ENCODE results near the gene CRISPLD2. TPM values are rescaled to one million over a fixed set of nuclear protein-coding genes. Genes with fewer than 3 reads are reported as not detected.

The CRISPLD2 gene
- total RNA-seq, 1 donor from 2014 or later, result 17.8 TPM

DNA sequence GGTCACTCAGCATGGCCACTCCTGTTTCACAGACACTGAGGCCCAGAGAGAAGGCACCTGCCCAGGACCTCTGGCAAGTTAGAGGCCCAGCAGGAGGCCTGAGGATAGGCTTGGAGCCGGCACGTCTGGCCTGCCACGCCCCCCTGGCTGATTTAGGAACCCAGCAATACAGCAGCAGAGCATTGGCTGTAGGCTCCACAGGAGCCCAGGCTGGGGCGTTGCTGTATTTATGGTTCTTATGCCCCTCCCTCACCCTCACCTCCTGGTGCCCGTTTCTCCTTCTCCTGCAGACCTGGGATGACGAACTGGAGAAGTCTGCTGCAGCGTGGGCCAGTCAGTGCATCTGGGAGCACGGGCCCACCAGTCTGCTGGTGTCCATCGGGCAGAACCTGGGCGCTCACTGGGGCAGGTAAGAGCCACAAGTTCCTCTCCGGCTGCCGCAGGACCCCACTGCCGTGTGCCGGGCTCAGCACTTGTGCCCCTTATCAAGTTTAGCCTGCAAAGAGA is 25.8 kb downstream of the CRISPLD2 start:
- no peak overlapping the region for H3K4me3 Mint-ChIP-seq
- TF ChIP-seq, protein P1, sequence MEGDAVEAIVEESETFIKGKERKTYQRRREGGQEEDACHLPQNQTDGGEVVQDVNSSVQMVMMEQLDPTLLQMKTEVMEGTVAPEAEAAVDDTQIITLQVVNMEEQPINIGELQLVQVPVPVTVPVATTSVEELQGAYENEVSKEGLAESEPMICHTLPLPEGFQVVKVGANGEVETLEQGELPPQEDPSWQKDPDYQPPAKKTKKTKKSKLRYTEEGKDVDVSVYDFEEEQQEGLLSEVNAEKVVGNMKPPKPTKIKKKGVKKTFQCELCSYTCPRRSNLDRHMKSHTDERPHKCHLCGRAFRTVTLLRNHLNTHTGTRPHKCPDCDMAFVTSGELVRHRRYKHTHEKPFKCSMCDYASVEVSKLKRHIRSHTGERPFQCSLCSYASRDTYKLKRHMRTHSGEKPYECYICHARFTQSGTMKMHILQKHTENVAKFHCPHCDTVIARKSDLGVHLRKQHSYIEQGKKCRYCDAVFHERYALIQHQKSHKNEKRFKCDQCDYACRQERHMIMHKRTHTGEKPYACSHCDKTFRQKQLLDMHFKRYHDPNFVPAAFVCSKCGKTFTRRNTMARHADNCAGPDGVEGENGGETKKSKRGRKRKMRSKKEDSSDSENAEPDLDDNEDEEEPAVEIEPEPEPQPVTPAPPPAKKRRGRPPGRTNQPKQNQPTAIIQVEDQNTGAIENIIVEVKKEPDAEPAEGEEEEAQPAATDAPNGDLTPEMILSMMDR (conservative IDR thresholded peaks at IDR 0.05), result no peak
- peaks cover 31% of the 10 kb centered on the region for H3K4me1 Mint-ChIP-seq (ENCODE audit: unreplicated experiment)
- no peaks in the 10 kb centered on the region for H3K9me3 Mint-ChIP-seq
- peaks cover 7% of the 10 kb centered on the region for H3K36me3 Mint-ChIP-seq
- no peak for DNase-seq (ENCODE audit: extremely low spot score, unreplicated experiment)
- no peaks in the 10 kb centered on the region for H3K27me3 Mint-ChIP-seq
- no peak overlapping the region for H3K27ac Mint-ChIP-seq

DNA sequence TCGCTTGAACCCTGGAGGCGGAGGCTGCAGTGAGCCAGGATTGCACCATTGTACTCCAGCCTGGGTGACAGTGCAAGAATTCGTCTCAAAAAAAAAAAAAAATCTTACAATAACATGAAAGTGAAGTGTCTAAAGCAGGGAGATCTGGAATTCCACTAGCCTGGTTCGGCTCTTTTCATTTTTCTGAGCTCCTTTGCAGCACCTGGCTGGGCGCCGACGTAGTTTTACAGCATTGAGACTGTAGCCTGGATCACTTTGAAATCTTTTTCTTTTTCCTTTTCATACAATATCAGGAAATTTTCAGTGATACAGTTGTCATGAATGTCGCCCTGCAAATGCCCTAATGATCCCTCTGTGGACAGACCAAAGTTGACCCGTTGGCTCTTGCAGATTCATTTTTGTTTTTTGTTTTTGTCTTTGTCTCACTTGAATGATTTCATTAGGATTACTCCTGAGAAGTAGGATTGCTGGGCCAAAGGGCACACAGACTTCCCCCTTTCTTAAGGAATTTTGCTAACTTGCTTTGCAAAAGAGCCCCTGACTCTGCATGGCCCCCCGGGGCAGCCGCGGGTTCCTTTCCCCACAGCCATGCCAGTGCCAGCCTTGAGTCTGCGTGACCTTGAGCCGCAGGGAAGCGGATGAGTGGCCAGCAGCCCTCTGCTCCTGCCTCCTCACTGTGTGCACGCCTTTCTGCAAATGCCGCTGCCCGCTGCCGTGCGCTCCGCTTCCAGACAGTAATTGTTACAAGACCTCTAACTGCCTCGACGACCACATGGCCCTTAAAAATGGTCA is 28.0 kb downstream of the CRISPLD2 start:
- Mint-ChIP-seq H3K27me3 (no peaks in the 10 kb centered on the region), H3K27ac (no peak overlapping the region), H3K9me3 (no peaks in the 10 kb centered on the region), H3K4me3 (no peak overlapping the region), H3K36me3 (peaks cover 16% of the 10 kb centered on the region), H3K4me1 (ENCODE audit: unreplicated experiment) (peaks cover 33% of the 10 kb centered on the region)
- DNase-seq (ENCODE audit: extremely low spot score, unreplicated experiment), result no peak
- TF ChIP-seq, protein P1 (conservative IDR thresholded peaks at IDR 0.05), result no peak

DNA sequence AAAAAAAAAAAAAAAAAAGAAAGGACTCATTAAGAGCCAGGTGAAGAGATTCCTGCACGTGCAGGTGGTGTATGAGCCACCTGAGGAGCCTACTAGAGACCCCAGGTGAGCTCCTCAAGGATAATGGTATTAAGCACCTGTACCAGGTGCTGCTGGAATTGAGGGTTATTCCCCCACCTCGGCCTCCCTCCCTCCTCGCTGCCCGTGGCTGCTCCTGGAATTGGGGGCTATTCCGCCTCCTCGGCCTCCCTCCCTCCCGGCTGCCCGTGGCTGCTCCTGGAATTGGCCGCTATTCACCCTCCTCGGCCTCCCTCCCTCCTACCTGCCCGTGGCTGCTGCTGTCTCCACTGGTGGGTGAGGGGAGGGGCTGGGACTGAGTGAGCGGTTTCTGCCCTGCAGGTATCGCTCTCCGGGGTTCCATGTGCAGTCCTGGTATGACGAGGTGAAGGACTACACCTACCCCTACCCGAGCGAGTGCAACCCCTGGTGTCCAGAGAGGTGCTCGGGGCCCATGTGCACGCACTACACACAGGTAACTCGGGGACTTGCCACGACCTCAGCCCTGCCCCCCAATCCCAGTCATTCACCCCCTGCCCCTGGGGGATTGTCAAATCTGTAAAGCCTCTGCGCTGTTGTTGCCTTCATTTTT is 29.3 kb downstream of the CRISPLD2 start:
- Mint-ChIP-seq H3K27me3 (no peaks in the 10 kb centered on the region), H3K27ac (no peak overlapping the region), H3K4me3 (no peak overlapping the region), H3K4me1 (ENCODE audit: unreplicated experiment) (peaks cover 25% of the 10 kb centered on the region), H3K36me3 (peaks cover 16% of the 10 kb centered on the region), H3K9me3 (no peaks in the 10 kb centered on the region)
- TF ChIP-seq, protein P1 (conservative IDR thresholded peaks at IDR 0.05), result no peak
- DNase-seq (ENCODE audit: extremely low spot score, unreplicated experiment), result no peak

DNA sequence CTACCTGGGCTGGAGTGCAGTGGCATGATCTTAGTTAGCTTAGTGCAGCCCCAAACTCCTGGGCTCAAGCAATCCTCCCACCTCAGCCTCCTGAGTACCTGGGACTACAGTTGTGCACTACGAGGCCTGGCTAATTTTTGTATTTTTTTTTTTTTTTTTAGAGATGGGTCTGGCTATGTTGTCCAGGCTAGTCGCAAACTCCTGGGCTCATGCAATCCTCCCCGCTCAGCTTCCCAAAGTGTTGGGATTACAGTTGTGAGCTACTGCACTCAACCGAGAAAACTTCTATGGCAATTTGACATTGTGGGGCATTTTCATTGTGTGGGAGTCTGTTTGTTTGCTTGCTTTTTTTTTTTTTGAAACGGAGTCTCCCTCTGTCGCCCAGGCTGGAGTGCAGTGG is 30.0 kb downstream of the CRISPLD2 start:
- no peak for DNase-seq (ENCODE audit: extremely low spot score, unreplicated experiment)
- Mint-ChIP-seq H3K27me3 (no peaks in the 10 kb centered on the region), H3K27ac (no peak overlapping the region), H3K9me3 (no peaks in the 10 kb centered on the region), H3K36me3 (peaks cover 16% of the 10 kb centered on the region), H3K4me1 (ENCODE audit: unreplicated experiment) (peaks cover 20% of the 10 kb centered on the region), H3K4me3 (no peak overlapping the region)
- TF ChIP-seq, protein P1 (conservative IDR thresholded peaks at IDR 0.05), result no peak

DNA sequence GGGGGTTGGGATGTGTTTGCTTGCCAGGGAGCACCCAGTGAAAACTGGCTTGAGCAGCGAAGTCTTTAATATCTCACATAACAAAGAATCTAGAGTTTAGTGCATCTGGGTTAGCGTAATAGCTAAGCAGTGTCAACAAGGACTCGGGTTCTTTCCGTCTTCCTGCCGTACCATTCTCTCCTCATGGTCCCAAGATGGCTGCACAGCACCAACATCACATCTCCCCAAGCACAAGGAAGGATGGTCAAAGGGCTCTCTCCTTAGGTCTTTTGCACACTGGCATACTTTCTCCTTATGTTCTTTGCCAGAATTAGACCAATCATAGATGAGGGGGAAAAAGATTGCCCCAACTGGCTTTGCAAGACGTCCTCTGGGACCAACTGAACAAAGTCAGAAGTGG is 30.9 kb downstream of the CRISPLD2 start:
- no peak for DNase-seq (ENCODE audit: extremely low spot score, unreplicated experiment)
- Mint-ChIP-seq H3K9me3 (no peaks in the 10 kb centered on the region), H3K36me3 (peaks cover 21% of the 10 kb centered on the region), H3K4me1 (ENCODE audit: unreplicated experiment) (peaks cover 20% of the 10 kb centered on the region), H3K4me3 (no peak overlapping the region), H3K27me3 (no peaks in the 10 kb centered on the region), H3K27ac (peak overlapping the region; percentile 47)
- TF ChIP-seq, protein P1 (conservative IDR thresholded peaks at IDR 0.05), result no peak
